H1 (cell line): Measurements from ENCODE around the gene NEDD4L.

Experiments
- CHD1 ChIP-seq: IDR thresholded peaks from 2 replicates; pipeline ENCODE4 v1.6.1; 2012; ENCODE audit warnings: low read depth, low read length, improper control_type of control experiment
- KDM1A ChIP-seq: fragments of 200-600, 300-600 bp; sonication (generic); IDR thresholded peaks from 2 replicates; pipeline ENCODE4 v1.7.1; 2016; ENCODE audit warnings: mild to moderate bottlenecking, low read length, borderline replicate concordance
- RAD21 ChIP-seq, 2 experiments: IDR thresholded peaks in 1 of 2; conservative IDR thresholded peaks in 1 of 2; 2 replicates each; pipeline ENCODE4 v1.6.1; 2011; ENCODE audit warnings: low read depth in 2 of 2, low read length in 2 of 2, improper control_type of control experiment in 1 of 2, inconsistent platforms in 1 of 2, mild to moderate bottlenecking in 1 of 2, moderate library complexity in 1 of 2
- SP2 ChIP-seq: IDR thresholded peaks from 2 replicates; pipeline ENCODE4 v1.6.1; 2012; ENCODE audit warnings: mild to moderate bottlenecking, low read length, inconsistent platforms
- TF ChIP-seq, protein P1 (sequence below), 3 experiments: IDR thresholded peaks; 1 replicate in 2 of 3; 2 replicates in 1 of 3; pipeline versions ENCODE4 v1.5.1 to v1.6.1; 2011; ENCODE audit warnings: low read length in 3 of 3, mild to moderate bottlenecking in 3 of 3, inconsistent platforms in 2 of 3, low read depth in 1 of 3, moderate library complexity in 1 of 3; ENCODE audit not compliant: insufficient read depth in 1 of 3; ENCODE audit errors: control extremely low read depth in 1 of 3
- TF ChIP-seq, protein P2 (sequence below): IDR thresholded peaks from 2 replicates; pipeline ENCODE4 v1.6.1; 2012; ENCODE audit warnings: low read length, inconsistent platforms

DNA sequence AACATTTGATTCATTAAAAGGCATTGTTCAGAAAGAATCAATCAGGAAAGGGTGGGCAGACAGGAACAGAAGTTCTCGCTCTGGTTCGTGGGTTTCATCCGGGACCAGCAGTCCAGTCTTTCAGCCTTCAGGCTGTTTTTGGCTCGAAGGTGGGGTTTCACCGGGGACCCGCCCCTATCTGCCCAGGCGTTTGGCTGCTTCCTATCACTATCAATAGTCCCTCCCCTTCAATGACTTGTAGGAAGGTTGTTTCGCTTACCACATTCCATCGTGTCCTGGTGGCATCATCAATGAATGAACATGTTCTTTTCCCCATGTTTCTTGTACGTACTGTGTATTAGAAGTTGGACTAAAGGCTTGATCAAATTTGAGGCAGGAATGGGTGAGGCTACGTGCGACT lies 130.3 kb downstream of the NEDD4L start:
- TF ChIP-seq KDM1A = no peak
- TF ChIP-seq, protein P1, sequence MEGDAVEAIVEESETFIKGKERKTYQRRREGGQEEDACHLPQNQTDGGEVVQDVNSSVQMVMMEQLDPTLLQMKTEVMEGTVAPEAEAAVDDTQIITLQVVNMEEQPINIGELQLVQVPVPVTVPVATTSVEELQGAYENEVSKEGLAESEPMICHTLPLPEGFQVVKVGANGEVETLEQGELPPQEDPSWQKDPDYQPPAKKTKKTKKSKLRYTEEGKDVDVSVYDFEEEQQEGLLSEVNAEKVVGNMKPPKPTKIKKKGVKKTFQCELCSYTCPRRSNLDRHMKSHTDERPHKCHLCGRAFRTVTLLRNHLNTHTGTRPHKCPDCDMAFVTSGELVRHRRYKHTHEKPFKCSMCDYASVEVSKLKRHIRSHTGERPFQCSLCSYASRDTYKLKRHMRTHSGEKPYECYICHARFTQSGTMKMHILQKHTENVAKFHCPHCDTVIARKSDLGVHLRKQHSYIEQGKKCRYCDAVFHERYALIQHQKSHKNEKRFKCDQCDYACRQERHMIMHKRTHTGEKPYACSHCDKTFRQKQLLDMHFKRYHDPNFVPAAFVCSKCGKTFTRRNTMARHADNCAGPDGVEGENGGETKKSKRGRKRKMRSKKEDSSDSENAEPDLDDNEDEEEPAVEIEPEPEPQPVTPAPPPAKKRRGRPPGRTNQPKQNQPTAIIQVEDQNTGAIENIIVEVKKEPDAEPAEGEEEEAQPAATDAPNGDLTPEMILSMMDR (IDR thresholded peaks at IDR 0.05; ENCODE audit: control extremely low read depth in 1 of 3, insufficient read depth in 1 of 3, low read depth in 1 of 3, low read length in 3 of 3) = no peak
- TF ChIP-seq SP2 = no peak
- TF ChIP-seq, protein P2, sequence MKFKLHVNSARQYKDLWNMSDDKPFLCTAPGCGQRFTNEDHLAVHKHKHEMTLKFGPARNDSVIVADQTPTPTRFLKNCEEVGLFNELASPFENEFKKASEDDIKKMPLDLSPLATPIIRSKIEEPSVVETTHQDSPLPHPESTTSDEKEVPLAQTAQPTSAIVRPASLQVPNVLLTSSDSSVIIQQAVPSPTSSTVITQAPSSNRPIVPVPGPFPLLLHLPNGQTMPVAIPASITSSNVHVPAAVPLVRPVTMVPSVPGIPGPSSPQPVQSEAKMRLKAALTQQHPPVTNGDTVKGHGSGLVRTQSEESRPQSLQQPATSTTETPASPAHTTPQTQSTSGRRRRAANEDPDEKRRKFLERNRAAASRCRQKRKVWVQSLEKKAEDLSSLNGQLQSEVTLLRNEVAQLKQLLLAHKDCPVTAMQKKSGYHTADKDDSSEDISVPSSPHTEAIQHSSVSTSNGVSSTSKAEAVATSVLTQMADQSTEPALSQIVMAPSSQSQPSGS = no peak
- TF ChIP-seq CHD1 = no peak
- no peak for TF ChIP-seq RAD21 (IDR thresholded peaks at IDR 0.05 in 1 of 2, conservative IDR thresholded peaks at IDR 0.05 in 1 of 2; ENCODE audit: low read depth in 2 of 2, low read length in 2 of 2)
